A549 (cell line): Measurements from ENCODE around the gene GATAD2A. TPM values are rescaled to one million over a fixed set of nuclear protein-coding genes. Genes with fewer than 3 reads are reported as not detected.

Experiments
- ATAC-seq, 2 experiments: fragments of 200-7000 bp in 1 of 2; fragments of >200 bp in 1 of 2; cut with Nextera tagmentation in 1 of 2; cut with Tn5 transposase in 1 of 2; 3 replicates each; pipeline versions ENCODE4 v1.8.0 to v1.9.1; 2018 to 2020; ENCODE audit warnings: mild to moderate bottlenecking in 1 of 2, moderate library complexity in 1 of 2
- CTCF ChIA-PET: fragments of 300-600 bp; sonication (Branson Sonifier 250); formaldehyde crosslinking; extraction: SDS; loops from one replicate; lab custom pipeline; 2021; ENCODE audit warnings: antibody characterized with exemption, inconsistent platforms; lab: Yijun Ruan, JAX
- POLR2A ChIA-PET: fragments of 350-600 bp; formaldehyde crosslinking; extraction: SDS; loops from one replicate; lab custom pipeline; 2021; ENCODE audit warnings: antibody characterized with exemption, inconsistent platforms; lab: Yijun Ruan, JAX
- DNase-seq, 2 experiments: peaks; one replicate each; pipeline versions ENCODE4 v3.0.0 to v3.0.0-alpha.2; 2011 to 2016; ENCODE audit warnings: low read depth in 1 of 2, low spot score in 1 of 2
- FAIRE-seq: peaks from 2 replicates; lab custom pipeline; 2011; peaks lifted over from hg19 to GRCh38; lab: Jason Lieb, UNC
- H3K27ac ChIP-seq, 2 experiments: fragments of >200 bp; sonication (Bioruptor Twin); formaldehyde crosslinking; 3 replicates each; pipeline ENCODE4 v1.5.1; 2016 to 2017
- H3K4me1 ChIP-seq: fragments of >200 bp; sonication (Bioruptor Twin); formaldehyde crosslinking; 3 replicates; pipeline ENCODE4 v1.6.1; 2016
- H3K4me2 ChIP-seq: fragments of >200 bp; sonication (Bioruptor Twin); formaldehyde crosslinking; 3 replicates; pipeline ENCODE4 v1.6.1; 2016
- H3K4me3 ChIP-seq: fragments of >200 bp; sonication (Bioruptor Twin); formaldehyde crosslinking; 3 replicates; pipeline ENCODE4 v1.5.1; 2016
- H3K9me3 ChIP-seq: fragments of >200 bp; sonication (Bioruptor Twin); formaldehyde crosslinking; 3 replicates; pipeline ENCODE4 v1.6.1; 2016
- CBX8 ChIP-seq: fragments of 200-600 bp; sonication (generic); IDR thresholded peaks from 2 replicates; pipeline ENCODE4 v1.6.1; 2016
- CHD4 ChIP-seq: fragments of 200-600 bp; sonication (generic); IDR thresholded peaks from 2 replicates; pipeline ENCODE4 v1.6.1; 2016; ENCODE audit warnings: antibody characterized with exemption, mild to moderate bottlenecking, borderline replicate concordance
- FOSB ChIP-seq: fragments of 250-450 bp; sonication (Bioruptor Pico); IDR thresholded peaks from 2 replicates; pipeline ENCODE4 v1.5.0; 2020; ENCODE audit warnings: mild to moderate bottlenecking, moderate library complexity
- FOSL2 ChIP-seq, 2 experiments: fragments of 450-650 bp in 1 of 2; fragments of >200 bp in 1 of 2; sonication (Bioruptor Twin) in 1 of 2; formaldehyde crosslinking; IDR thresholded peaks; 2 replicates each; pipeline versions ENCODE4 v1.5.0 to v1.6.1; 2016 to 2020; ENCODE audit warnings: mild to moderate bottlenecking in 1 of 2, moderate library complexity in 1 of 2
- HEYL ChIP-seq: fragments of 250-450 bp; sonication (Bioruptor Pico); IDR thresholded peaks from 2 replicates; pipeline ENCODE4 v1.8.0; 2021; ENCODE audit warnings: mild to moderate bottlenecking, moderate library complexity
- HOXB13 ChIP-seq: fragments of 250-450 bp; sonication (Bioruptor Pico); IDR thresholded peaks from 2 replicates; pipeline ENCODE4 v1.5.0; 2020; ENCODE audit warnings: low read depth, mild to moderate bottlenecking, moderate library complexity
- HOXB5 ChIP-seq: fragments of 250-450 bp; sonication (Bioruptor Pico); IDR thresholded peaks from 2 replicates; pipeline ENCODE4 v1.5.0; 2020; ENCODE audit warnings: mild to moderate bottlenecking, moderate library complexity
- JUNB ChIP-seq: fragments of >200 bp; sonication (Bioruptor Twin); formaldehyde crosslinking; IDR thresholded peaks from 2 replicates; pipeline ENCODE4 v1.6.1; 2016
- KDM5A ChIP-seq: fragments of 200-600 bp; sonication (generic); IDR thresholded peaks from 2 replicates; pipeline ENCODE4 v1.6.1; 2016; ENCODE audit warnings: antibody characterized with exemption, mild to moderate bottlenecking
- MAFK ChIP-seq: fragments of 450-650 bp; IDR thresholded peaks from 2 replicates; pipeline ENCODE4 v1.6.1; 2014; ENCODE audit not compliant: partially characterized antibody
- MAZ ChIP-seq: fragments of 150-350 bp; IDR thresholded peaks from 2 replicates; pipeline ENCODE4 v1.6.1; 2014; ENCODE audit warnings: antibody characterized with exemption, low read depth, low read length, borderline replicate concordance
- MYC ChIP-seq: IDR thresholded peaks from 2 replicates; pipeline ENCODE4 v1.6.1; 2012; ENCODE audit warnings: mild to moderate bottlenecking, inconsistent platforms, low read length, improper control_type of control experiment, borderline replicate concordance
- PHF8 ChIP-seq: fragments of 200-600 bp; sonication (generic); IDR thresholded peaks from 2 replicates; pipeline ENCODE4 v1.6.1; 2016; ENCODE audit warnings: low read depth, mild to moderate bottlenecking, antibody characterized with exemption, moderate library complexity, borderline replicate concordance
- POLR2A ChIP-seq: IDR thresholded peaks from 2 replicates; pipeline ENCODE4 v1.6.1; 2012; ENCODE audit warnings: mild to moderate bottlenecking, low read length
- POLR2AphosphoS2 ChIP-seq: conservative IDR thresholded peaks from 2 replicates; pipeline ENCODE4 v1.6.1; 2012; ENCODE audit warnings: low read length, improper control_type of control experiment, inconsistent platforms
- RCOR1 ChIP-seq: fragments of 150-350 bp; IDR thresholded peaks from 2 replicates; pipeline ENCODE4 v1.6.1; 2014; ENCODE audit warnings: antibody characterized with exemption, low read length, low read depth
- RNF2 ChIP-seq: fragments of 200-600 bp; sonication (generic); IDR thresholded peaks from 2 replicates; pipeline ENCODE4 v1.6.1; 2016; ENCODE audit warnings: low read depth, mild to moderate bottlenecking, antibody characterized with exemption, moderate library complexity, borderline replicate concordance
- SMC3 ChIP-seq: fragments of >200 bp; sonication (Bioruptor Twin); formaldehyde crosslinking; IDR thresholded peaks from 3 replicates; pipeline ENCODE4 v1.6.1; 2018; ENCODE audit warnings: inconsistent platforms
- TP53 ChIP-seq: fragments of 250-450 bp; sonication (Bioruptor Pico); IDR thresholded peaks from 2 replicates; pipeline ENCODE4 v1.5.0; 2021; ENCODE audit warnings: mild to moderate bottlenecking, moderate library complexity
- ZFP36 ChIP-seq: fragments of 450-650 bp; IDR thresholded peaks from 2 replicates; pipeline ENCODE4 v1.6.1; 2014; ENCODE audit warnings: borderline replicate concordance; ENCODE audit not compliant: partially characterized antibody
- ZNF302 ChIP-seq: fragments of 250-450 bp; sonication (Bioruptor Pico); IDR thresholded peaks from 2 replicates; pipeline ENCODE4 v1.9.0; 2021; ENCODE audit warnings: inconsistent platforms, mild to moderate bottlenecking, moderate library complexity
- WGBS: methylation state at CpG from one replicate; pipeline ENCODE4 v1.1.6; 2017; ENCODE audit errors: missing lambda C conversion rate; 5-methylcytosine and 5-hydroxymethylcytosine counted together
- polyA plus RNA-seq, 4 experiments: library from polyadenylated mRNA; depleted of rRNA in 3 of 4; stranded (reverse); fragments of >200 nt; fragmentation: RNase III in 1 of 4; extraction: RNeasy Plus Mini Kit Qiagen cat#74134 plus additional on column Dnase treatment in 1 of 4; gene quantifications; 2 replicates in 3 of 4; 3 replicates in 1 of 4; pipeline ENCODE4 v1.2.3, GENCODE V29; 2011 to 2017
- TF ChIP-seq, protein P1 (sequence below): fragments of >200 bp; sonication (Bioruptor Twin); formaldehyde crosslinking; IDR thresholded peaks from 3 replicates; pipeline ENCODE4 v1.6.1; 2016
- TF ChIP-seq, protein P2 (sequence below): fragments of 250-450 bp; sonication (Bioruptor Pico); IDR thresholded peaks from 2 replicates; pipeline ENCODE4 v1.5.0; 2021; ENCODE audit warnings: mild to moderate bottlenecking, moderate library complexity, borderline replicate concordance
- TF ChIP-seq, protein P3 (sequence below): IDR thresholded peaks from 2 replicates; pipeline ENCODE4 v1.6.1; 2012
- TF ChIP-seq, protein P4 (sequence below): fragments of 450-650 bp; IDR thresholded peaks from 2 replicates; pipeline ENCODE4 v1.6.1; 2014; ENCODE audit warnings: antibody characterized with exemption
- TF ChIP-seq, protein P5 (sequence below): IDR thresholded peaks from 2 replicates; pipeline ENCODE4 v1.6.1; 2012
- TF ChIP-seq, protein P6 (sequence below): fragments of 250-450 bp; sonication (Bioruptor Pico); IDR thresholded peaks from 2 replicates; pipeline ENCODE4 v1.5.0; 2020; ENCODE audit warnings: low read depth, mild to moderate bottlenecking, moderate library complexity

GATAD2A gene
- polyA plus RNA-seq, 2 of the 4 experiments (the other 2 are of a cell fraction), result 25.2 to 28.9 TPM

DNA sequence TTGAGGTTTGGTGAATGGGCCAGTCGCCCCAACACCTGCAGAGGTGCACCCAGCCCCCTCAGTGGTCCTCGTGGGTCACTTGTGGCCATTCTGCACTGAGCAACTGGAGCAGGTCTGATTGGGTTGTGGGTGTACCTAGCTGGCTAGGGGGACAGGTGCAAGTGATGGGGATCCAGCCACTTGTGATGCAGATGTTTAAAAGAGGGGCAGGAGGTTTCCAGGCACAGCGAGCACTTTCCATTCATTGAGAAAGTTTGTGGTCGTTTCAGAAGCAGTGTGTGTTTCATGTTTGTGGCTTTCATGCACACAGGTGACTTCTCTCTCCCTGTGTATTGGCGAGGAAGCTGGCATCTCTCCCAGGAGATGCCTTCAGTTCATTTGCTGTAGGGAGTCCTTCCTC, 75.2 kb downstream of the GATAD2A start:
- CTCF ChIA-PET, result interaction anchor here (1.2 to 3.5 kb wide), 2 partner anchors 10 to 114 kb away, joined by 3 to 23 read pairs; no protein-coding TSS in a partner anchor
- Histone ChIP-seq H3K27ac (no peak overlapping the region), H3K4me1 (peaks cover 9% of the 10 kb centered on the region), H3K4me2 (no peak overlapping the region), H3K9me3 (no peaks in the 10 kb centered on the region), H3K4me3 (no peak overlapping the region)
- FAIRE-seq (no peak), ATAC-seq (no peak), DNase-seq (no peak)
- TF ChIP-seq ZNF302 (CRISPR knock-in tag) (no peak), RCOR1 (no peak), CBX8 (no peak), HOXB13 (CRISPR knock-in tag) (no peak), ZFP36 (no peak), KDM5A (no peak), FOSB (CRISPR knock-in tag) (no peak), PHF8 (no peak), SMC3 (no peak), POLR2A (no peak)
- TF ChIP-seq, protein P1, sequence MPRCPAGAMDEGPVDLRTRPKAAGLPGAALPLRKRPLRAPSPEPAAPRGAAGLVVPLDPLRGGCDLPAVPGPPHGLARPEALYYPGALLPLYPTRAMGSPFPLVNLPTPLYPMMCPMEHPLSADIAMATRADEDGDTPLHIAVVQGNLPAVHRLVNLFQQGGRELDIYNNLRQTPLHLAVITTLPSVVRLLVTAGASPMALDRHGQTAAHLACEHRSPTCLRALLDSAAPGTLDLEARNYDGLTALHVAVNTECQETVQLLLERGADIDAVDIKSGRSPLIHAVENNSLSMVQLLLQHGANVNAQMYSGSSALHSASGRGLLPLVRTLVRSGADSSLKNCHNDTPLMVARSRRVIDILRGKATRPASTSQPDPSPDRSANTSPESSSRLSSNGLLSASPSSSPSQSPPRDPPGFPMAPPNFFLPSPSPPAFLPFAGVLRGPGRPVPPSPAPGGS, result no peak
- TF ChIP-seq, protein P2, sequence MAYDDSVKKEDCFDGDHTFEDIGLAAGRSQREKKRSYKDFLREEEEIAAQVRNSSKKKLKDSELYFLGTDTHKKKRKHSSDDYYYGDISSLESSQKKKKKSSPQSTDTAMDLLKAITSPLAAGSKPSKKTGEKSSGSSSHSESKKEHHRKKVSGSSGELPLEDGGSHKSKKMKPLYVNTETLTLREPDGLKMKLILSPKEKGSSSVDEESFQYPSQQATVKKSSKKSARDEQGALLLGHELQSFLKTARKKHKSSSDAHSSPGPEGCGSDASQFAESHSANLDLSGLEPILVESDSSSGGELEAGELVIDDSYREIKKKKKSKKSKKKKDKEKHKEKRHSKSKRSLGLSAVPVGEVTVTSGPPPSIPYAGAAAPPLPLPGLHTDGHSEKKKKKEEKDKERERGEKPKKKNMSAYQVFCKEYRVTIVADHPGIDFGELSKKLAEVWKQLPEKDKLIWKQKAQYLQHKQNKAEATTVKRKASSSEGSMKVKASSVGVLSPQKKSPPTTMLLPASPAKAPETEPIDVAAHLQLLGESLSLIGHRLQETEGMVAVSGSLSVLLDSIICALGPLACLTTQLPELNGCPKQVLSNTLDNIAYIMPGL (CRISPR knock-in tag), result no peak
- TF ChIP-seq, protein P3, sequence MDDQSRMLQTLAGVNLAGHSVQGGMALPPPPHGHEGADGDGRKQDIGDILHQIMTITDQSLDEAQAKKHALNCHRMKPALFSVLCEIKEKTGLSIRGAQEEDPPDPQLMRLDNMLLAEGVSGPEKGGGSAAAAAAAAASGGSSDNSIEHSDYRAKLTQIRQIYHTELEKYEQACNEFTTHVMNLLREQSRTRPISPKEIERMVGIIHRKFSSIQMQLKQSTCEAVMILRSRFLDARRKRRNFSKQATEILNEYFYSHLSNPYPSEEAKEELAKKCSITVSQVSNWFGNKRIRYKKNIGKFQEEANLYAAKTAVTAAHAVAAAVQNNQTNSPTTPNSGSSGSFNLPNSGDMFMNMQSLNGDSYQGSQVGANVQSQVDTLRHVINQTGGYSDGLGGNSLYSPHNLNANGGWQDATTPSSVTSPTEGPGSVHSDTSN, result no peak
- 89% methylated on average over 5 of the region's 5 CpGs for WGBS
- POLR2A ChIA-PET, result no interaction called here

DNA sequence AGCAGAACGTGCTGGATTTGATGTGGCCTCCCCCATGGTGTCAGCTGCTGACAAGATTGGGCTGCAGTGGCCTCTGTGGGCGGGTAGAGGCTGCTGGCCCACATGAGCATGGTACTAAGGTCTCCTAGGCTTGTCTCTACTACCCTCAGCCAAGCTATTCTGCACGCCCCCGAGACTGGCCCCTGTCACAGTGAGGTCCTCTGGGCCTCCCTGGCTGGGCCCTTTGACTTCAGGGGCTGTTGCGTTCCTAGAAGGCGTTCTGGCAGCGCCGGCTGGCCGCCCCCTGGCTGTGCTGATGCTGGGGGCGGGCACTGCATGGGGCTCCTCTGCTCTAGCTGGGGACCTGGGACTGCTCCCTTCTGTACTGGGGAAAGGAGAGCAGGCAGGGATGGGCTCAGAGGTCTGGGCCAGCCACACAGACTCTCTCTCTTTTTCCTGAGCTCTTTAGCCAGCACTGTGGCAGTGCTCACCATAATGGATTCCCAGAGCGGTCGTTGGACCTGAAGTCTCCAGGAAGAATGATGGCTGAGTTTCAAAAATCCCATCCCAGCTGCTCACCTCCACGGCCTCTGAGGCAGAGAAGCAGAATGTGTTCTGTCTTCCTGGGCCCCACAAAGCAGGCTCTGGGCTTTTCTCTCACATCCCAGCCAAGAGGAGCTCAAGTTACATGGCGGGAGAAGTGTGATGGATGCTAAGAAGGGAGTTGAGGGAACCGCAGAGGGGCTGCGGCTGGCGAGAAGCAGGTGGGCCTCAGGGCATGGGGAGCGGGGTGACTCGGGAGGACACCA, 77.5 kb downstream of the GATAD2A start:
- ChIA-PET CTCF (interaction anchor here (0.6 to 3.5 kb wide), 2 partner anchors 8 to 103 kb away, joined by 3 to 23 read pairs; no protein-coding TSS in a partner anchor), POLR2A (interaction anchor here (0.9 kb wide), 1 partner anchor 118 kb away, joined by 3 read pairs; no protein-coding TSS in a partner anchor)
- WGBS, result 96% methylated on average over 11 of the region's 19 CpGs
- no peak overlapping the region for H3K4me3 ChIP-seq
- H3K27ac ChIP-seq, result no peak overlapping the region
- H3K4me2 ChIP-seq, result no peak overlapping the region
- H3K4me1 ChIP-seq, result peaks cover 3% of the 10 kb centered on the region; the same call in 2 of the 3 replicates
- no peak for DNase-seq
- no peak for ATAC-seq
- H3K9me3 ChIP-seq, result no peaks in the 10 kb centered on the region
- no peak for FAIRE-seq
- TF ChIP-seq, protein P3, result no peak
- TF ChIP-seq POLR2AphosphoS2 (no peak), HOXB5 (CRISPR knock-in tag) (no peak), MAZ (no peak), JUNB (no peak), TP53 (CRISPR knock-in tag) (no peak), MYC (no peak), RNF2 (no peak), FOSL2 (IDR thresholded peaks at IDR 0.05) (no peak), FOSL2 (CRISPR knock-in tag; IDR thresholded peaks at IDR 0.05) (no peak), CHD4 (no peak), HEYL (no peak), MAFK (no peak)
- TF ChIP-seq, protein P2 (CRISPR knock-in tag), result no peak
- TF ChIP-seq, protein P4, sequence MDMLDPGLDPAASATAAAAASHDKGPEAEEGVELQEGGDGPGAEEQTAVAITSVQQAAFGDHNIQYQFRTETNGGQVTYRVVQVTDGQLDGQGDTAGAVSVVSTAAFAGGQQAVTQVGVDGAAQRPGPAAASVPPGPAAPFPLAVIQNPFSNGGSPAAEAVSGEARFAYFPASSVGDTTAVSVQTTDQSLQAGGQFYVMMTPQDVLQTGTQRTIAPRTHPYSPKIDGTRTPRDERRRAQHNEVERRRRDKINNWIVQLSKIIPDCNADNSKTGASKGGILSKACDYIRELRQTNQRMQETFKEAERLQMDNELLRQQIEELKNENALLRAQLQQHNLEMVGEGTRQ, result no peak
- TF ChIP-seq, protein P5, sequence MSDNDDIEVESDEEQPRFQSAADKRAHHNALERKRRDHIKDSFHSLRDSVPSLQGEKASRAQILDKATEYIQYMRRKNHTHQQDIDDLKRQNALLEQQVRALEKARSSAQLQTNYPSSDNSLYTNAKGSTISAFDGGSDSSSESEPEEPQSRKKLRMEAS, result no peak
- TF ChIP-seq, protein P6, sequence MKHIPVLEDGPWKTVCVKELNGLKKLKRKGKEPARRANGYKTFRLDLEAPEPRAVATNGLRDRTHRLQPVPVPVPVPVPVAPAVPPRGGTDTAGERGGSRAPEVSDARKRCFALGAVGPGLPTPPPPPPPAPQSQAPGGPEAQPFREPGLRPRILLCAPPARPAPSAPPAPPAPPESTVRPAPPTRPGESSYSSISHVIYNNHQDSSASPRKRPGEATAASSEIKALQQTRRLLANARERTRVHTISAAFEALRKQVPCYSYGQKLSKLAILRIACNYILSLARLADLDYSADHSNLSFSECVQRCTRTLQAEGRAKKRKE (CRISPR knock-in tag), result no peak
